GM12878 (cell line): ENCODE results near the gene NCAPH2. TPM values are rescaled to one million over a fixed set of nuclear protein-coding genes. Genes with fewer than 3 reads are reported as not detected.
A peak's percentile ranks its signal among the peaks of the same experiment; 100 is the strongest.

Experiments
- ATAC-seq: fragments of 200-7000 bp; cut with Tn5 transposase; 3 replicates; pipeline ENCODE4 v1.9.1; 2020; ENCODE audit warnings: mild to moderate bottlenecking, moderate library complexity
- BruUV-seq: library from RNA; stranded (reverse); fragments of 400-500 nt; replicated peaks from 2 replicates; lab custom pipeline; 2021; lab: Mats Ljungman, UMichigan
- CTCF ChIA-PET: fragments of 300-600 bp; sonication (Branson Sonifier 250); formaldehyde crosslinking; extraction: SDS; loops from one replicate; lab custom pipeline; 2021; ENCODE audit warnings: inconsistent platforms; lab: Yijun Ruan, JAX
- POLR2A ChIA-PET: fragments of 350-600 bp; formaldehyde crosslinking; extraction: SDS; loops from one replicate; lab custom pipeline; 2021; ENCODE audit warnings: inconsistent platforms; lab: Charles Lee
- RAD21 ChIA-PET: fragments of 300-600 bp; sonication (Branson Sonifier 250); formaldehyde crosslinking; loops from one replicate; lab custom pipeline; 2023; ENCODE audit warnings: antibody characterized with exemption; ENCODE audit not compliant: unreplicated experiment; lab: Charles Lee
- SMC1A ChIA-PET: fragments of 300-600 bp; sonication (Branson Sonifier 250); formaldehyde crosslinking; loops from one replicate; lab custom pipeline; 2023; ENCODE audit not compliant: unreplicated experiment, uncharacterized antibody; lab: Charles Lee
- DNase-seq: peaks from one replicate; pipeline ENCODE4 v3.0.0-alpha.2; 2011; ENCODE audit warnings: low read depth, low spot score
- FAIRE-seq: peaks from 3 replicates; lab custom pipeline; 2011; peaks lifted over from hg19 to GRCh38; lab: Jason Lieb, UNC
- H2AFZ ChIP-seq: 2 replicates; pipeline ENCODE4 v1.6.0; 2011; ENCODE audit warnings: low read depth, low read length, control low read depth; ENCODE audit not compliant: control insufficient read depth
- H3K27ac ChIP-seq: 2 replicates; pipeline ENCODE4 v1.5.1; 2011; ENCODE audit warnings: control low read depth; ENCODE audit not compliant: control insufficient read depth, insufficient read depth
- H3K27me3 ChIP-seq, 2 experiments: replicated peaks in 1 of 2; 2 replicates each; pipeline versions ENCODE4 v1.6.0 to v1.6.1; 2011; ENCODE audit warnings: low read length in 1 of 2; ENCODE audit not compliant: control insufficient read depth in 2 of 2, insufficient read depth in 2 of 2
- H3K36me3 ChIP-seq, 2 experiments: 2 replicates each; pipeline ENCODE4 v1.5.1; 2011; ENCODE audit warnings: low read length in 1 of 2; ENCODE audit not compliant: control insufficient read depth in 2 of 2, insufficient read depth in 2 of 2
- H3K4me1 ChIP-seq: 2 replicates; pipeline ENCODE4 v1.6.1; 2011; ENCODE audit warnings: mild to moderate bottlenecking, low read length, moderate library complexity, mixed read lengths; ENCODE audit not compliant: control insufficient read depth, insufficient read depth
- H3K4me2 ChIP-seq: 2 replicates; pipeline ENCODE4 v1.6.0; 2011; ENCODE audit warnings: control low read depth; ENCODE audit not compliant: control insufficient read depth, insufficient read depth
- H3K4me3 ChIP-seq: fragments of 200-600 bp; sonication (generic); 2 replicates; pipeline ENCODE4 v1.5.1; 2016
- H3K79me2 ChIP-seq: 2 replicates; pipeline ENCODE4 v1.6.0; 2011; ENCODE audit warnings: low read length; ENCODE audit not compliant: control insufficient read depth, insufficient read depth
- H3K9ac ChIP-seq: 2 replicates; pipeline ENCODE4 v1.8.0; 2011; ENCODE audit warnings: low read length, control low read depth, mixed read lengths; ENCODE audit not compliant: control insufficient read depth, insufficient read depth
- H3K9me3 ChIP-seq: replicated peaks from 3 replicates; pipeline ENCODE4 v1.5.1; 2011; ENCODE audit warnings: mild to moderate bottlenecking, low read length; ENCODE audit not compliant: control insufficient read depth, insufficient read depth
- H4K20me1 ChIP-seq: 2 replicates; pipeline ENCODE4 v1.6.0; 2011; ENCODE audit not compliant: control insufficient read depth, insufficient read depth
- ATF3 ChIP-seq: IDR thresholded peaks from 2 replicates; pipeline ENCODE4 v1.6.1; 2011; ENCODE audit warnings: low read depth, mild to moderate bottlenecking, low read length, moderate library complexity, borderline replicate concordance; ENCODE audit errors: extremely low read depth
- CREB1 ChIP-seq: IDR thresholded peaks from 2 replicates; pipeline ENCODE4 v1.6.1; 2012; ENCODE audit warnings: low read depth, mild to moderate bottlenecking, inconsistent platforms
- CTCF ChIP-seq, 3 experiments: IDR thresholded peaks in 2 of 3; conservative IDR thresholded peaks in 1 of 3; 2 replicates each; pipeline ENCODE4 v1.5.1; 2011; ENCODE audit warnings: low read depth in 3 of 3, low read length in 3 of 3, mild to moderate bottlenecking in 3 of 3, control low read depth in 2 of 3, moderate library complexity in 2 of 3, inconsistent platforms in 1 of 3, mixed read lengths in 1 of 3; ENCODE audit not compliant: control insufficient read depth in 2 of 3, insufficient read depth in 1 of 3; ENCODE audit errors: extremely low read depth in 1 of 3
- EED ChIP-seq: sonication (generic); IDR thresholded peaks from 2 replicates; pipeline ENCODE4 v1.6.1; 2016; ENCODE audit warnings: antibody characterized with exemption, low read depth
- NR2C2 ChIP-seq: IDR thresholded peaks from 2 replicates; pipeline ENCODE4 v1.6.1; 2011; ENCODE audit warnings: borderline replicate concordance, low read depth; ENCODE audit not compliant: control insufficient read depth, insufficient read length
- POLR2A ChIP-seq: IDR thresholded peaks from 2 replicates; pipeline ENCODE4 v1.6.1; 2011; ENCODE audit warnings: low read depth, mild to moderate bottlenecking, low read length
- TAF1 ChIP-seq: IDR thresholded peaks from 2 replicates; pipeline ENCODE4 v1.6.1; 2011; ENCODE audit warnings: mild to moderate bottlenecking, low read depth, low read length, borderline replicate concordance
- TARDBP ChIP-seq: IDR thresholded peaks from 2 replicates; pipeline ENCODE4 v1.6.1; 2016; ENCODE audit warnings: borderline replicate concordance
- WGBS: methylation state at CpG from one replicate; pipeline ENCODE4 v1.1.6; 2016; ENCODE audit warnings: low lambda C conversion rate; ENCODE audit not compliant: insufficient replicate concordance, insufficient coverage; ENCODE audit errors: missing lambda C conversion rate; 5-methylcytosine and 5-hydroxymethylcytosine counted together
- in situ Hi-C: fragments of 300-500 bp; cut with MboI; formaldehyde crosslinking; loops from 9 replicates; pipeline ENCODE4 v1.14.3; 2018; ENCODE audit warnings: mixed read lengths
- intact Hi-C: fragments of 100-400 bp; cut with micrococcal nuclease; formaldehyde crosslinking; loops from one replicate; pipeline ENCODE4 v1.14.2; 2022; ENCODE audit not compliant: unreplicated experiment
- polyA plus RNA-seq, 11 experiments: library from polyadenylated mRNA; depleted of rRNA in 4 of 11; unstranded in 6 of 11; stranded (reverse) in 5 of 11; fragments of >200 nt; fragmentation: Nextera tagmentation in 4 of 11; fragmentation: Illumina TruSeq in 1 of 11; extraction: Ambion mirVana in 4 of 11; extraction: Trizol in 1 of 11; gene quantifications; 1 replicate in 1 of 11; 2 replicates in 10 of 11; pipeline versions ENCODE4 v1.2.1 to v1.2.3, GENCODE V29; 2011 to 2016; ENCODE audit warnings: inconsistent platforms in 2 of 11, missing spikeins in 2 of 11, low read depth in 1 of 11
- total RNA-seq, 4 experiments: library from RNA; depleted of rRNA in 3 of 4; stranded (reverse); fragments of >200 nt in 3 of 4; fragmentation: Illumina TruSeq in 1 of 4; extraction: Trizol in 1 of 4; gene quantifications; 2 replicates each; pipeline versions ENCODE4 v1.2.1 to v1.2.3, GENCODE V29; 2013 to 2021

The NCAPH2 gene
- total and polyA plus RNA-seq, 10 of the 15 experiments (the other 5 are each of a cell fraction or from before 2014, with no cell fraction given): 5.0 to 110 (median 59.9) TPM

- CTCF ChIA-PET: interaction anchor here (0.9 to 2.4 kb wide), 4 partner anchors 13 to 76 kb away, joined by 3 to 13 read pairs (median 5); partner anchors contain the start of genes SCO2 and SYCE3
- RAD21 ChIA-PET: interaction anchor here (0.9 to 2.6 kb wide), 3 partner anchors 10 to 19 kb away, joined by 3 to 9 read pairs (median 4); partner anchors contain the start of gene SYCE3
- SMC1A ChIA-PET: interaction anchor here (1.1 to 1.5 kb wide), 2 partner anchors 18 to 22 kb away, joined by 3 read pairs; partner anchors contain the start of gene SYCE3
- peak overlapping the region; percentile 51; the same call in 1 of the 2 replicates for H3K9ac ChIP-seq
- H3K4me1 ChIP-seq: peaks cover 45% of the 10 kb centered on the region
- H3K79me2 ChIP-seq: peaks cover 5% of the 10 kb centered on the region
- H3K4me3 ChIP-seq: no peak overlapping the region
- no peaks in the 10 kb centered on the region for H3K9me3 ChIP-seq
- POLR2A ChIA-PET: interaction anchor here (1.1 to 2.1 kb wide), 5 partner anchors 10 to 37 kb away, joined by 3 to 15 read pairs (median 6); partner anchors contain the start of genes LMF2, SCO2 and SYCE3
- DNase-seq (no peak), ATAC-seq (no peak), FAIRE-seq (no peak)
- TF ChIP-seq NR2C2: no peak
- TF ChIP-seq EED: peak; percentile 36; the same call in 1 of the 2 replicates
- intact Hi-C loops (loop anchor here (5.0 kb wide), 1 partner anchor 78 kb away; no protein-coding TSS in a partner anchor), in situ Hi-C loops (no loop called here)
- 31% methylated on average over 5 of the region's 5 CpGs for WGBS
- no peaks in the 10 kb centered on the region for H4K20me1 ChIP-seq
- no TSS peak for BruUV-seq
- no peaks in the 10 kb centered on the region for H3K36me3 ChIP-seq
- no peak overlapping the region for H2AFZ ChIP-seq
- peak overlapping the region; percentile 31 for H3K4me2 ChIP-seq
- H3K27ac ChIP-seq: peak overlapping the region; percentile 45; the same call in 1 of the 2 replicates
- peaks cover 0 to 1% of the 10 kb centered on the region in 2 experiments; a peak in 1 of 4 replicates for H3K27me3 ChIP-seq
Observed at GRCh38 chr22:50544746-50545253, 36.8 kb downstream of the NCAPH2 start.

GRCh38 chr22:50545522-50546325 lies 37.7 kb downstream of the NCAPH2 start, which contains the start of gene KLHDC7B:
KLHDC7B (plus strand) TSS chr22:50545899; CDS start chr22:50546244, 345 bp downstream.
- no peak for ATAC-seq

More at GRCh38 chr22:50545522-50546325, 37.7 kb downstream of the NCAPH2 start, which contains the start of gene KLHDC7B:
- H3K4me3 ChIP-seq: no peak within 1 kb of the TSS
- peaks cover 5% of the 10 kb centered on the region for H3K79me2 ChIP-seq
- CTCF ChIA-PET: interaction anchor here (0.9 to 2.4 kb wide), 4 partner anchors 12 to 75 kb away, joined by 3 to 13 read pairs (median 6); partner anchors contain the start of genes SCO2 and SYCE3
- SMC1A ChIA-PET: interaction anchor here (1.1 kb wide), 1 partner anchor 21 kb away, joined by 3 read pairs; no protein-coding TSS in a partner anchor
- TF ChIP-seq POLR2A (0 out of 2 replicates have a peak, but pooled peaks have one; percentile 10), TAF1 (no peak), CTCF (IDR thresholded peaks at IDR 0.05 in 2 of 3, conservative IDR thresholded peaks at IDR 0.05 in 1 of 3; ENCODE audit: control insufficient read depth in 2 of 3, extremely low read depth in 1 of 3, insufficient read depth in 1 of 3, low read depth in 3 of 3, low read length in 3 of 3) (peak in 2 of 3 experiments; percentile 17 to 20; a peak in 1 of 6 replicates), TARDBP (no peak), CREB1 (no peak), ATF3 (no peak)
- peaks cover 37% of the 10 kb centered on the region for H3K4me1 ChIP-seq
- H3K27me3 ChIP-seq: peaks cover 0 to 1% of the 10 kb centered on the region in 2 experiments; a peak in 1 of 4 replicates
- H3K27ac ChIP-seq: peak within 1 kb of the TSS; percentile 45; the same call in 1 of the 2 replicates
- no TSS peak for BruUV-seq
- no peak for FAIRE-seq
- intact Hi-C loops (no loop called here), in situ Hi-C loops (no loop called here)
- WGBS: 83% methylated on average over 10 of the region's 10 CpGs
- POLR2A ChIA-PET: interaction anchor here (1.0 to 2.1 kb wide), 6 partner anchors 11 to 38 kb away, joined by 3 to 15 read pairs (median 5); partner anchors contain the start of genes LMF2, SCO2, SYCE3 and TYMP
- H2AFZ ChIP-seq: no peak within 1 kb of the TSS
- RAD21 ChIA-PET: interaction anchor here (0.9 to 2.6 kb wide), 3 partner anchors 11 to 20 kb away, joined by 3 to 9 read pairs (median 4); partner anchors contain the start of gene SYCE3
- peak within 1 kb of the TSS; percentile 31 for H3K4me2 ChIP-seq
- no peaks in the 10 kb centered on the region for H3K9me3 ChIP-seq
- H3K36me3 ChIP-seq: no peaks in the 10 kb centered on the region
- peak within 1 kb of the TSS; percentile 51; the same call in 1 of the 2 replicates for H3K9ac ChIP-seq
- DNase-seq: no peak
- no peaks in the 10 kb centered on the region for H4K20me1 ChIP-seq
